Measurements from ENCODE around the gene APOC4.
"Not testable (repeated sequence)": the region's sequence is repeated elsewhere in the genome, so short reads cannot be mapped to it uniquely, and the experiment has no call there.

APOC4 gene

DNA sequence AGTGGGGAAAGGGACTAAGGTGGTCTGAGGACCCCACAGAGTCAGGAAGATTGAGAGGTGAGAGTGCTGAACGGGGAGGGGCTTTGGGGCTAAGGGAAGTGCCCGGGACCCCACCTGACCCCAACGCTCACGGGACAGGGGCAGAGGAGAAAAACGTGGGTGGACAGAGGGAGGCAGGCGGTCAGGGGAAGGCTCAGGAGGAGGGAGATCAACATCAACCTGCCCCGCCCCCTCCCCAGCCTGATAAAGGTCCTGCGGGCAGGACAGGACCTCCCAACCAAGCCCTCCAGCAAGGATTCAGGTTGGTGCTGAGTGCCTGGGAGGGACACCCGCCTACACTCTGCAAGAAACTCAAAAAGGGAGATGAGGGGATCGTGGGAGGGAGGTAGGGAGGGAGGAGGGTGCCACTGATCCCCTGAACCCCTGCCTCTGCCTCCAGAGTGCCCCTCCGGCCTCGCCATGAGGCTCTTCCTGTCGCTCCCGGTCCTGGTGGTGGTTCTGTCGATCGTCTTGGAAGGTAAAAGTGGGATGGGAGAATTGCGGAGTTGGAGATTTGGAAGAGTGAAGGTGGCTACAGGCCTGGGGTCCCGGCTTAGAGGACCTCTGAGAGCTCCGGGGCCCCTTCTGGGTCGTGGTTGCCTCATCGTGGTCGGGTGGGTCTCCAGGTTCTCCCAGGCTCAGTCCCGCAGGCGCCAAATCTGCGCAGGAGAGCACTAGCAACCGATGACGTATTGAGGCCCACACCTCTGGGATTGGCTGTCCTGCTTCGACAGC, 27.4 kb upstream of the APOC4 start, which contains the start of gene APOC1:
APOC1 (plus strand) TSS at position 176 of the 774 bp plus-strand sequence; CDS start at position 460, 284 bp downstream.
- DNase-seq (ENCODE audit: low read depth in 2 of 2): peak; percentile 43 to 50

DNA sequence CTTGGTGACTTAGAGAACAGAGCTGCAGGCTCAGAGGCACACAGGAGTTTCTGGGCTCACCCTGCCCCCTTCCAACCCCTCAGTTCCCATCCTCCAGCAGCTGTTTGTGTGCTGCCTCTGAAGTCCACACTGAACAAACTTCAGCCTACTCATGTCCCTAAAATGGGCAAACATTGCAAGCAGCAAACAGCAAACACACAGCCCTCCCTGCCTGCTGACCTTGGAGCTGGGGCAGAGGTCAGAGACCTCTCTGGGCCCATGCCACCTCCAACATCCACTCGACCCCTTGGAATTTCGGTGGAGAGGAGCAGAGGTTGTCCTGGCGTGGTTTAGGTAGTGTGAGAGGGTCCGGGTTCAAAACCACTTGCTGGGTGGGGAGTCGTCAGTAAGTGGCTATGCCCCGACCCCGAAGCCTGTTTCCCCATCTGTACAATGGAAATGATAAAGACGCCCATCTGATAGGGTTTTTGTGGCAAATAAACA, 17.8 kb upstream of the APOC4 start:
- DNase-seq (ENCODE audit: low read depth in 2 of 2): no peak

DNA sequence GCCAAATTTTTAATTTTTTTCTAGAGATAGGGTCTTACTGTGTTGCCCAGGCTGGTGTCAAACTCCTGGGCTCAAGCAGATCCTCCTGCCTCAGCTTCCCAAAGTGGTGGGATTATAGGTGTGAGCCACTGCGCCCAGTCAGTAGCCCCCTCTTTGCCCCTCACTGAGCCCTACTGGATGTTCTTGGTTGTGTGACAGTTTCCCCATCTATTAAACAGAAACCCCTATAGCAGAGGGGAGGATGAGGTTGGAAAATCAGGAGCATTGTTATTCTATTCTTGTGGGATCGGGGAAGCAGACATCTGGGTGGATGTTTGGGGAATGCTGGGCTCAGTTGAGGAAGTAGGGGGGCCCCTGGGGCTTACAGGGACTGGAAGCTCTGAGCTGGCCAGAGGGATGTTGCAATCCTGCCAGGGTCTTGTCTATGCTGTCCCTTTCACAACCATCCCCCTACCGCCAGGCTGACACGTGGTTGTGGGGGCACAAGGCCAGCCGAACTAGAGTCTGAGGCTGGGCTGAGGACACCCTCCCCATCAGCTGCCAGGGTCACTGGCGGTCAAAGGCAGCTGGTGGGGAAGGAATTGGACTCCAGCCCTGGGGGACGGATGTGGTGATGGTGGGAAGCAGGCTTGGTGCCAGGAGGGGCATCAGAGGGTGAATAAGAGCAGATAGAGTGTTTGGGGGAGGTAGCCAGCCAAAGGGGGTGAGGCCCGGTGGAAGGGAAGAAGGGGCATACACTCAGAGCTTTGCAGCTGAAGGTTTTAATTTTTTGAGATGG, 16.7 kb upstream of the APOC4 start:
- DNase-seq (ENCODE audit: low read depth in 2 of 2): no peak

DNA sequence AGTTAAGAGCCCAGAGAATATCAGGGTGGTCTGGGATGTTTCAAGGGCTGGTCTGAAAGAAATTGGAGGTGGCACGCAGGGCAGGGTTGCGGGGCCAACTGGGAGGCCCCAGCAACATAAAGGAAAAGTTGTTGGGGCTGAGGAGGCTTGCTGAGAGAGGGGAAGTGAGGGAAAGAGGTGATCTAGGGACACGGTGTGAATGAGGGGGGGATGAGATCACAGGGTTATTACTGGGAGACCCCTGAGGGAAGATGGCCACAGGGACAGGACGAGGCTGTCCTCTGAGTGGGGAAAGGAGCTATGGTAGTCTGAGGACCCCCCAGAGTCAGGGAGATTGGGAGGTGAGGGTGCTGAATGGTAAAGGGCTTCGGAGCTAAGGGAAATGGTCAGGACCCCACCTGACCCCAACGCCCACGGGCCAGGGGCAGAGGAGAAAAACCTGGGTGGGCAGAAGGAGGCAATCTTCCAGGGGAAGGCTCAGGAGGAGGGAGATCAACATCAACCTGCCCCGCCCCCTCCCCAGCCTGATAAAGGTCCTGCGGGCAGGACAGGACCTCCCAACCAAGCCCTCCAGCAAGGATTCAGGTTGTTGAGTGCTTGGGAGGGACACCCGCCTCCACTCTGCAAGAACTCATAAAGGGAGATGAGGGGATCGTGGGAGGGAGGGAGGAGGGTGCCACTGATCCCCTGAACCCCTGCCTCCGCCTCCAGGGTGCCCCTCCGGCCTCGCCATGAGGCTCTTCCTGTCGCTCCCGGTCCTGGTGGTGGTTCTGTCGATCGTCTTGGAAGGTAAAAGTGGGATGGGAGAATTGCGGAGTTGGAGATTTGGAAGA, 15.6 kb upstream of the APOC4 start:
- DNase-seq (ENCODE audit: low read depth in 2 of 2): not testable (repeated sequence)

DNA sequence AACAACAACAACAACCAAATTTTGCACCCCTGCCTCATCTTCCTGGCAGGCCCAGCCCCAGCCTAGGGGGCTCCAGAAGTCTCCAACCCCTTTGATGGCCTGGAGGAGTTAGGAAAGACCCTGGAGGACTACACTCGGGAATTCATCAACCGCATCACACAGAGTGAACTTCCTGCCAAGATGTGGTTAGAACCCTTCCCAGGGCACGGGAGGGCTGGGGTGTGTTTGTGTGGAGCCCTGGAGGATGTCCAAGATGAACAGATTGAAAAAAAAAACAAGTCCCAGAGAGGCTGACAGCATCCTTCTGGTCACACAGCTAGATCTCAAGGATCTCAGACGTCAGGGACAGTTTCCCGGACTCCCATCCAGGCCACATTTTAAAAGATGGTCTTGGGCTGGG, 14.3 kb upstream of the APOC4 start:
- peak in 1 of 2 experiments; percentile 18 for DNase-seq (ENCODE audit: low read depth in 2 of 2)

DNA sequence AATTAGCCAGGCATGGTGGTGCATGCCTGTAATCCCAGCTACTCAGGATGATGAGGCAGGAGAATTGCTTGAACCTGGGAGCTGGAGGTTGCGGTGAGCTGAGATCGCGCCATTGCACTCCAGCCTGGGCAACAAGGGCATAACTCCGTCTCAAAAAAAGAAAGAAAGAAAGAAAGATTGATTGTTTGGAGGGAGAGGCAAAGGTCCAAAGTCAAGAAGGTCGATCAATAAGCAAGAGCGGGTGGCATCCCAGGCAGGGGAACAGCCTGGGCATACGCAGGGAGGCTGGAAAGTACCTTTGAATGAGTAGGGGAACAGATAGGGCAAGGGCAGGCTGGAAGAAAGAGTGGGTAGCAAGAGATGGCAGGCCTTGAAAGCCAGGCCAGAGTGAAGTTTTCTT, 11.9 kb upstream of the APOC4 start:
- DNase-seq (ENCODE audit: low read depth in 2 of 2): no peak

DNA sequence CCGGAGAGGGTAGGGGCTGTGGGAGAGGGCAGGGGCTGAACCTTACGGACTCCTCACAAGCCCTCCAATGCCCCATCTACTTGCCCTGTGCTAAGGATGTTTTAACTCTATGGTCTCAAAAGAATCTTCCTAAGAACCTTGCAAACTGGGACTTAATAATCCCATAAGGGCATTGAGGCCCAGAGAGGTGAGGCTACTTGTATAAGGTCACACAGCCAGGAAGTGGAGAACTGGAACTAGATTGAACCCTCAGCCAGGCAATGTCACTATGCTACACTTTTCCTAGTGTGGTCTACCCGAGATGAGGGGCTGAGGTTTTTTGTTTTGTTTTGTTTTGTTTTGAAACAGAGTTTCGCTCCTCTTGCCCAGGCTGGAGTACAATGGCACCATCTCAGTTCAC, 10.5 kb upstream of the APOC4 start:
- DNase-seq (ENCODE audit: low read depth in 2 of 2): no peak

DNA sequence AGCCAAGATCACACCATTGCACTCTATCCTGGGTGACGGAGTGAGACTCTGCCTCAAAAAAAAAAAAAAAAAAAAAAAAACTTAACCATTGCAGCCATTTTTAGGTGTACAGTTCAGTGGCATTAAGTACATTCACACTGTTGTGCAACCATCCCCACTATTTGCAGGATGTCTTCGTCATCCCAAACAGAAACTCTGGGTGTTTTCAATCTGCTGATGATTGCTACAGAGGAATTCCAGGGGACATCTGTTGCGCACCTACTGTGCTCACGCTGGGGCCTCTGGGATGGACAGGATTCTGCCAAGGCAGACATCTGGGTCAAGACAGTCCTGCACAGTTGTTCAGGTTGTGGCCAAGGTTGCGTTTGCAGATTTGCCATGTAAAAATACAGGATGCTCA, 2.4 kb upstream of the APOC4 start:
- no peak for DNase-seq (ENCODE audit: low read depth in 2 of 2)

DNA sequence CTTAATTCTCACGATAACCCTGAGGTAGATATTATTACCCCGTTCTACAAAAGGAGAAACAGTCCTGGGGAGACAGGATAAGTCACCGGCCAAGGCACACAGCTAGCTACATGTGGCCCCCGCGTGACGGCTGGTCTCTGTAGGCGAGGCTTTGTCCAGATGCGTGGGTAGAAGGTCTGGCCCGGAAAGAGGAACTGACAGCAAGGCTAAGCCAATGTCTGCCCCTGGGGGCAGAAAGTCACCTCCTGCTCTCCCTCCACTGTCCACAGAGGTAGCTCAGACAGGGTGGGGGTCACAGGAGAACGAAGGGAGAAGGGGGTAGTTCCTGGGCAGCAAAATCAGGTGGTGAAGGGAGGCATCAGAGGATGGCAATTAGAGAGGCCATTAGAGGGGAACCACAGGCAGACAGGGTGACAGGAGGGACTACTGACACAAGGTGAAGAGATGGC, 1.8 kb downstream of the APOC4 start:
- no peak for DNase-seq (ENCODE audit: low read depth in 2 of 2)

DNA sequence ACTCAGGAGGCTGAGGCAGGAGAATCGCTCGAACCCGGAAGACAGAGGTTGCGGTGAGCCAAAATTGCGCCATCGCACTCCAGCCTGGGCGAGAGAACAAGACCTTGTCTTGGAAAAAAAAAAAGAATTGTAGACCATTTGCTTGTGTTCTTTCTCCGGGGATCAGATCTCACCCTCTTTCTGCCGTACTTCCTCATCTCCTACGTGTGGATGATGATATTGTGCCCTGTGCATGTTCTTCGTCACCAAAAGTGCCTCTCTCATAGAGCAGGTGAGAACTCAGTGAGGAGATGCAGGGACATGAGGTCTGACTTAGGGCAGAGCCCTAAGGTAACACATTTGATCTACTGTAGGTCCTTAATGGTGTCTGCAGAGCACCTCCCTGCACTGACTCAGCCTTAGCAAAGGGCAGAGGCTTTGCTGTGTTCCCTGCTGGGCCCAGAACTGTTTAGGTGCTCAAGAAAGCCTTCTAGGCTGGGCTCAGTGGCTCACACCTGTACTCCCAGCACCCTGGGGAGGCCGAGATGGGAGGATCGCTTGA, 5.1 kb downstream of the APOC4 start:
- no peak for DNase-seq (ENCODE audit: low read depth in 2 of 2)

DNA sequence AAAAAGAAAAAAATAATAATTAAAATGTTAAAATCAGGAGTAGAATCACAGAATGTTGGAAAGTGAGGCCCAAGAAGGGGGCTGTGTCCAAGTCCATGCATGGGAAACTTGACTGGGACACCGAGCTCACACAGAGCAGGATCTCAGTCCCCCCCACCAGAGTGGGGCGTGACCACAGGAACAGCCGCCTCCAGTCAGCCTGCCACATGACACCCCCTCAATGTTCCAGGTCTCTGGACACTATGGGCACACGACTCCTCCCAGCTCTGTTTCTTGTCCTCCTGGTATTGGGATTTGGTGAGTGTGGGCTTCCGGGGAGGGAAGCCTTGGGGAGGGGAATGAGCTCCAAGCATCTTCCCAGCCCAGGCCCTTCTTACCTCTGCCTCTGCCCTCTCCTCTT, 6.2 kb downstream of the APOC4 start:
- no peak for DNase-seq (ENCODE audit: low read depth in 2 of 2)

DNA sequence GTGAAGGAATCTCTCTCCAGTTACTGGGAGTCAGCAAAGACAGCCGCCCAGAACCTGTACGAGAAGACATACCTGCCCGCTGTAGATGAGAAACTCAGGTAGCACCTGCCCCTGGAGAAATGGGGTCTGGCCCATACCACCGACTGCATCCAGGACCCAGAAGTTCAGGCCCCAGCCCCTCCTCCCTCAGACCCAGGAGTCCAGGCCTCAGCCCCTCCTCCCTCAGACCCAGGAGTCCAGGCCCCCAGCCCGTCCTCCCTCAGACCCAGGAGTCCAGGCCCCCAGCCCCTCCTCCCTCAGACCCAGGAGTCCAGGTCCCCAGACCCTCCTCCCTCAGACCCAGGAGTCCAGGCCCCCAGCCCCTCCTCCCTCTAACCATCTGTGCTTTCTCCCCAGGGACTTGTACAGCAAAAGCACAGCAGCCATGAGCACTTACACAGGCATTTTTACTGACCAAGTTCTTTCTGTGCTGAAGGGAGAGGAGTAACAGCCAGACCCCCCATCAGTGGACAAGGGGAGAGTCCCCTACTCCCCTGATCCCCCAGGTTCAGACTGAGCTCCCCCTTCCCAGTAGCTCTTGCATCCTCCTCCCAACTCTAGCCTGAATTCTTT, 6.8 kb downstream of the APOC4 start:
- DNase-seq (ENCODE audit: low read depth in 2 of 2): no peak

DNA sequence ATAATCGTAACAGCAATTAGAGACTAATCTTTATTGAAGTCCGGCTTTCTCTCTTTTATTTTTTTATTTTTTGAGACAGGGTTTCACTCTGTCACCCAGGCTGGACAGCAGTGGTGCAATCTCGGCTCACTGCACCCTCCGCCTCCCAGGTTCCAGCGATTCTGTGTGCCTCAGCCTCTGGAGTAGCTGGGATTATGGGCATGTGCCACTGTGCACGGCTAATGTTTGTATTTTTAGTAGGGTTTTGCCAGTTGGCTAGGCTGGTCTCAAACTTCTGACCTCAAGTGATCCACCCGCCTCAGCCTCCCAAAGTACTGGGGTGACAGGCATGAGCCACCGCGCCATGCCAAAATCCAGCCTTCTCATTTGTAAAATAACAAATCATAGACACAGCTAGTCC, 7.5 kb downstream of the APOC4 start:
- no peak for DNase-seq (ENCODE audit: low read depth in 2 of 2)

DNA sequence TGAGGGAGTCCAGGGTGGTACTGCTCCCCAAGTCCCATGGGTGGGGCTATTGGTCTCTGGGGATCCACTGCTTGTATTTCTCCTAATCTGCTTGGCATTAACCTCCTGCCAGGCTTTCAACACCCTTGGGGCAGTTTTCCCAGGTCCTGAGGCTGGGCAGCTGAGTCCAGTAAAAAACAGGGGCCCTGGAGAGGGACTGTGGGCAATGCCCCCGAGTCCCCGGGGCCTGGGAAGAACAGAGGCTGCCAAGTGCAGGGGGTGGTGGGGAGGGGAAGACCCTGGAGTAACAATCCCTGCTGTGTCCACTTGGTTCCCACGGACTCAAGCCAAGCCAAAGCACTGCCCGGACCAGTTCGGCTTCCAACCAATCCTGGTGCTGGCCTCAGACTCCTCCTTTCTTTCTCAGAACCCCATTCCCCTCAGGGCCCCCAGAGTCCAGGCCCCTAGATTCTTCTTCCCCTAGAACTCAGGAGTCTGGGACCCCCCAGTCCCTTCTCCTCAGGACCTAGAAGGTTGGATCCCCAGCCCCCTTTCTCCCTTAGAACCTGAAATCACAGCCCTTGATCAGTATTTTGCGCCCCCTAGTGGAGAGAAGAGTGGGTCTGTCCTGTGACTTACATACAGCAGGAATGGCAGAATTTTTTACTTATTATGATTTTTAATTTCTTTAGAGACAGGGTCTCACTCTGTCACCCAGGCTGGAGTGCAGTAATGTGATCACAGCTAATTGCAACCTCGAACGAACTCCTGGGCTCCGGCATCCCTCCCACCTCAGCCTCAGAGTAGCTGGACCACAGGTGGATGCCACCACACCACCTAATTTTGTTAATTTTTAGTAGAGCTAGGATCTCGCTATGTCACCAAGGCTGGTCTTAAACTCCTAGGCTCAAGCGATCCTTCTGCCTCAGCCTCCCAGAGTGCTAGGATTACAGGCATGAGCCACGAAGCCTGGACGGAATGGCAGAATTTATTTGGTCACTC, 9.4 kb downstream of the APOC4 start:
- DNase-seq (ENCODE audit: low read depth in 2 of 2): peak; percentile 38 to 55

DNA sequence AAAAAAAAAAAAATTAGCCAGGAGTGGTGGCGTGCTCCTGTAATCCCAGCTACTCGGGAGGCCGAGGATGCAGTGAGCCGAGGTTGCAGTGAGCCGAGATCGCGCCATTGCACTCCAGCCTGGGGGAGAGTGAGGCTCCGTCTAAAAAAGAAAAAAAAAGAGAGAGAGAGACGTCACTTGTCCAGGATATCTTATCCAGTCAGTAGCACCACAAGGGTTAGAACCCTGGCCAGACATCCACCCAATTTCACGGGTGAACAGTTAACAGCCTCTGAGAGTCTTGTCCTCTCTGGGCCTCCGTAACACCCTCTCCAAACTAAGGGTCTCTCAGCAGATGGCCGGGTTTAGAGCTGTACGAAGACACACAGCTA, 12.2 kb downstream of the APOC4 start:
- DNase-seq (ENCODE audit: low read depth in 2 of 2): no peak

DNA sequence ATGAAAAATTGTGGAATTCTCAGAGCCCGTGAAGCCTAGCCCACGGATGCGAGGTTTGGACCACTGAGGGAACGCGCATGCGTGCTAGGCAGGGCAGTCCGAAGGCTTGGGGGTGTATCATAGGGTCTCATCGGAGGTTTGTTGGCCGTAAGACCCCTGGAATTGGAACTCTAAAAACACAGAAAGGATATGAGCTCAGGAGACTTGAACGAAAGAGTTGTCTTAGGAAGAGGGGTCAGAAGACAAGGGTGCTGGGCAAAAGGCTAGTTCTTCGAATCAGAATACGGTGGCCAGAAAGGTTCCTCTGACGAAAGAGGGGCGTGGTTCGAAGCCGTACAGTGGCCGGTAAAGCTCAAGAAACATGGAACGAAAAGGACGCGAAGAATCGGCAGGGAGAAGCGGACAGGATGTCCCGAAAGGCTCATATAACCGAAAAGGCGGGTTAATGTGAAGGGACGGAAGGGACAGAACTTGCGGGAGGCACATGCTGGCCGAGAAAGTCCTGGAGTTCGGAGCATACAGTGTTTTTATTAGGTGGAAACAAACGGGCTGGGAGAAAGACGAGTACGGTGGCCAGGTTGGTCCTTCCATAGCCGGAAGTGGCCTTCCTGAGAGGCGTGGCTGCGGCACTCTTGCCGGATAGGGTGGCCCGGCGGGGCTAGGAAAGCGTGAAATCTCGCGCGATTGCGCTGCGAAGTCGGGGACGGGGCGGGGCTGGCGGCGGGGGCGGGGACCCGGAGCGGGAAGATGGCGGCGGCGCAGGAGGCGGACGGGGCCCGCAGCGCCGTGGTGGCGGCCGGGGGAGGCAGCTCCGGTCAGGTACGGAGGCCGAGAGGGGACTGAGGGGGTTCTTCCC, 12.8 kb downstream of the APOC4 start, which contains the start of gene CLPTM1:
CLPTM1 (plus strand) TSS at position 732 of the 856 bp plus-strand sequence; CDS start at position 748, 16 bp downstream.
- DNase-seq (ENCODE audit: low read depth in 2 of 2): peak; percentile 90 to 91

DNA sequence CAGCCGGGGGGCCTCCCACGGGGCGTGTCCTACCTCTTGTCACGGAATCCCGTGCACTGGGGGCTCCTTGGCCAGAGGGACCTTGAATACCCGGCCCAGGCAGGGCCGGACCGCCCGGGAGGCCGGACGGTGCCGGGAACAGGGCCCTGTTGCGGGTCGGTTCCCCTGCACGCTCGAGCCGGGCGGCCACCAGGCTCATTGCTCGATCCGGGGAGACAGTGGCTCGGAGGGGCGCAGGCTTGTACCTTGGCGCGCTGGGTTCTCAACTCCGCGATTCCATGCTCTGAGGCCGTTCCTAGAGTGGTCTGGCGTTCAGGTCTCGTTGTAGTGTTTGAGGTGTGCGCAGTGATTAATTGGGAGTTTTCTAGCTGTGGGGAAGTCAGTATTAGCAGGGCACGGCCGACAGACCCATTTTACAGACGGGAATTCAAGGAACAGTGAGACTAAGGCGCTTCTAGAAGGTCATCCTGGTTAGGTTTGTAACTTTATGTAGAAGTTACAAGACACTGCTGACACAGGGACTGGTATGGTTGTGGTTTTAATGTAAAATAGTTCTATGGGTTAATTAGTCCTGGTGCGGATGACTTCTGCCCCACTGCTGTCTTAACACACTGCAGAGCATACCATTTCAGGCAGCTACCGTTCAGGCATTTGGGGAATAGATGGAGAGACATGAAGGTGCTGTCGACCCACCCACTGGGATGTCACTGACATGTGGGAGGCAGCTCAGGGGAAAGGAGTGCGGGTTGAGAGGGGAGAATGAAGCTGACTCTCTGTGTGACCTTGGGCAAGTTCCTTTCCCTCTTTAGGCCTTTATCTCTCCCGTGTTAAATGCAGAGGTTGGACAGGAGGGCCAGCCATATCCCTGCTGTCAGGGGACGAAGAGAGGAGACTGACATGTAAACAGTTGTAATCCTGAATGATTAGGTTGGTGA, 13.7 kb downstream of the APOC4 start:
- DNase-seq (ENCODE audit: low read depth in 2 of 2): no peak

DNA sequence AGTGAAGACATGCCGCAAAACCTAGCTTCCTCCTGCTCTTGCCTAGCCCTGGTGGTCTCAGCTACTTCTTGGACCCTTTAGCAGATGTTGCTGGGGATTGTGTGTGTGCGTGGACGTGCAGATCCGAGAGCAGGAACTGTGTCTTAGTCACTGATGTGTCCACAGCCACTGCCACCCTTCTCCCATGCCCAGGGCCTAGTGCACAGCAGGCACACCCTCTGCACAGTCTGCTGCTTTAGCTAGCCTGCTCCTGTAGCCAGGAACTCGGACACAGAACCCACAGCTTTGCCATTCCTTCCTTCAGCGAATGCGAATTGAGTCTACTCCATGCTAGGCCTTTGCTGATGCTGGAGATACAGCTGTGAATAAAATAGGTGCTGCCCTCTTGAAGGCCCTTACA, 15.5 kb downstream of the APOC4 start:
- DNase-seq (ENCODE audit: low read depth in 2 of 2): no peak

Data from fibroblast of skin of left biceps (primary cell).